NCI-H2107 (cell line): ENCODE results near the gene COLQ.
"Not testable (repeated sequence)": the region's sequence is repeated elsewhere in the genome, so short reads cannot be mapped to it uniquely, and the experiment has no call there.

Experiments
- DNase-seq: peaks from one replicate; lab custom pipeline; 2025; lab: John Stamatoyannopoulos, UW

The COLQ gene

DNA sequence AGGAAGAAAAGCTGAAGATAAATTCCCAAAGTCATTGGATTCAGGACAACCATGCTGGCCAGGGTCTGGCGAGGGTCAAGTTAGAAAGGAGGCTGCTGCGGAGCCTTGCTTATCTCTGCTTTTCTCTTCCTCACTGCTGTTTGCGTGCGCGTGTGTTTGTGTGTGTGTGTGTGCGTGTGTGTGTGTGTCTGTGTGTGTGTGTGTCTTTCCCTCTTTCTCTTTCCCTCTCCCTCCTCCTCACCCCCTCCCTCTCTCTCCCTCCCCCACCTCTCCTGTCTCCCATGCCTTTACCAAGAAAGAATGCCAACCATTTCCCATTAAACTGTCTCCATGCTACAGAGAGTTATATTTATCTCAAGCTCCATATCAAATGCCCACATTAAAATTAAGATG lies at the start of gene COLQ:
Gene COLQ (minus strand): TSS at position 134 of the 393 bp plus-strand sequence. CDS start 81 bp downstream, at position 53.
- no peak for DNase-seq

DNA sequence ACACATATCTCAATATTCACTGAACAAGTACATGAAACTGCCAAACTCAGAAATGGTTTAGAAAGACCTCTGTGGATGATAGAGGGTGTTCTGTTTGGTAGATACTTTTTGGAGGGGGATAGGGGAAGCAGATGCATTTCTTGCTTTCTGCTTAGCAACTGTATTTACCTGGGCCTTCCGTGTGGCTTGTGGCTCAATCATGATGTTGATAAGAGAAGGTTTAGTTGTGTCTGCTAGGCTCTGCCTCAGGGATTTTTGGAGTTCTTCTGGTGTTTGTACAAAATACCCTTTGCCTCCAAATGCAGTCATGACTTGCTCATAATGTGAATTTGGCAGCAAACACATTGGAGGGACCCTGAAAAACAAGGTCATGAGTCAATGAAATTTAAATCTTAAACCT lies 41.7 kb upstream of the COLQ start:
- no peak for DNase-seq

DNA sequence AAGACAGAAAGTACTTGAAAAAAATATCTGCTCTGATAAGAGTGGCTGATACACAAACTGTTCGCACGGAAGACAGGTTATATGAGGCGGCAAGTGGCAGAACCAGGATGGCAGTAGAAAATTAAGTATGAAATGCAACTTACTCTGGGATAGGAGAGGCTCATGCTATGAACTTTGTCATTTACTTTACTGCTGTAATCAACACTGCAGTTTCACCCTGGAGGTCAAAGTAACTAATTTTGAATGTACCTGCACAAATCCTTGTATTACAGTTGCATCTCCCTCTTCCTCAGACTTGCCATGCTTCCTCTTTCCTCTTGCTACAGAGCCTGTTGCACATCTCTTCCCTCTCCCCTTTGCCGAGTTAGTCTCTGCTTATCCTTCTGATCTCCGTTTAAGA lies 41.1 kb upstream of the COLQ start:
- DNase-seq = no peak

DNA sequence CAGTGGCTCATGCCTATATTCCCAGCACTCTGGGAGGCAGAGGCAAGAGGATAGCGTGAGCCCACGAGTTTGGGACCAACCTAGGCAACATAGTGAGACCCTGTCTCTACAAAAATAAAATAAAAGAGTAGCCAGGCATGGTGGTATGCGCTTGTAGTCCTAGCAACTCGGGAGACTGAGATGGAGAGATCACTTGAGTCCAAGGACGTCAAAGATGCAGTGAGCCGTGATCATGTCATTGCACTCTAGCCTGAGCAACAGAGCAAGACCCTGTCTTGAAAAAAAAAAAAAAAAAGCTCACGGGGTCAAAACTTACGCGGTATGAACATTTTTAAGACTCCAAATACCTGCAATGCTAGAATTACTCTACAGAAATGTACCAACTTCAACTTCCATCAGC lies 37.1 kb upstream of the COLQ start:
- DNase-seq = no peak

DNA sequence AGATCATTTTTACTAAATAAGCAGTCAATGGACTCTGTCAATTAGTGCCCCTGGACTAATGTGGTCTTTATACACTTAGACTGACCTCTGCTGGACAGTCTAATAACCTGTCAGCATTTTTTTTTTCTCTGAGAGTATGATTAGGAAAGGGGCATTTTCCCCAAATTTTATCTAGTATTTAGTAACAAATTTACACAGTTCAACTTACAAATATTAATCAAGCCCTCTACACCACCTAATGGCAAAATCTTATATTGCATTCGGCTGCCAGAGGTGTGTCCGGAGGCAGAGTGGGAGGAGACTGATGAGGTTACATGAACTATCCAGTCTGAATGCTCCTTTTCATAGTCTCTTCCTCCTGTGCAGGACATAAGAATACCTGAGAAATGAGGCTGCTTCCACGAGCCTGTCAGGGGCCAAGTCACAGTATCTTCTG lies 36.0 kb upstream of the COLQ start:
- DNase-seq = no peak

DNA sequence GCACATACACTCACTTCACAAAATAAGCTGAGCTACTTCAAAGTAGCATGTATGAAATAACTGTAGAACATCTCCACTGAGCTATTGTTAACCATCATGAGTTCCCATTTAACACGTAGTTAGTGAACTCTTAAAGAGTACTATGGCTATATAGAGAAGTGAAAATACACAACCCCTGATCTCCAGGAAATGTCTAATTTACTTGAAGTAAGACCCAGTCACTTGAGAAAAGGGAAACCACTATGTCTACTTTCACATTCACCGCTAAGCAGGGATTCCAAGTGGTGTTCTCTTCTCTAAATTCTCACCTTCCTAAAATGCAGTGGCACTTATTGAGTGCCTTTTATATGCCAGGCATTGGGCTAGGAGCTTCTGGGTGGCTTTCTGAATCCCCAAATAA lies 35.0 kb upstream of the COLQ start:
- DNase-seq = no peak

DNA sequence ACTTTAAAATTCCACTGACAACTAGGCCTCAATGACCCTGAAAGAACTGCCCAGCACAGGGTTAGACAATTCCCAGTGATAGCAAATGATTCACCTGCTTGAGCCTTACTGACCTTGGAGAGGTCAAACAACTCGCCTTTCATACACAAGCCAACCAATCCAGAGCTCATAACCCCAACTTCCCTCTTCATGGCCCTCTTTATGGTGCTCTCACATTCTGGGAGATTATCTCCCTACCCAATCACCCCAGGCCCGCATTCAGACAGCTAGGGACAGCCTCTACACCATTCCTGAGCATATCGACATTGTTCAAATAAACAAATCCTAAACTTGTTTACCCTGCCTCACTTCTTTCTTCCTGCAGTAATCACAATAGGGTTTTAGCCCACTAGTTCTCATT lies 32.2 kb upstream of the COLQ start:
- DNase-seq = no peak

DNA sequence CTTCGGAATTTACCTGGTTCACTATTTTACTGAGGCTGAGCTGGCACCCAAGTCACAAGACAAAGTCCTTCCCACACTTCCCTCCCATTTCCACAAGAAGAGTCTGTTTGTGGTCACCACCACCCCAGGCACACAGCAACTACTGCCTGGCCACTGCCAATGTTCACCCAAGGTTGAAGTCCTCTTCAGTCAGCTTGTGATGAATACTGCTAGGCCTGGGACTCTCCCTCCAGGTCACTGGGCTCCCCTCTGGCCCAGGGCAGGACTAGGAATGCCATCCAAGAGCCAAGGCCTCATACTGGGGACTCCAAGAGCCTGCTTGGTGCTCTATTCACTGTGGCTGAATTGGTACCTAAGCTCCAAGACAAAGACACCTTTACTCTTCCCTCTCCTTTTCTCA lies 30.4 kb upstream of the COLQ start:
- DNase-seq = no peak

DNA sequence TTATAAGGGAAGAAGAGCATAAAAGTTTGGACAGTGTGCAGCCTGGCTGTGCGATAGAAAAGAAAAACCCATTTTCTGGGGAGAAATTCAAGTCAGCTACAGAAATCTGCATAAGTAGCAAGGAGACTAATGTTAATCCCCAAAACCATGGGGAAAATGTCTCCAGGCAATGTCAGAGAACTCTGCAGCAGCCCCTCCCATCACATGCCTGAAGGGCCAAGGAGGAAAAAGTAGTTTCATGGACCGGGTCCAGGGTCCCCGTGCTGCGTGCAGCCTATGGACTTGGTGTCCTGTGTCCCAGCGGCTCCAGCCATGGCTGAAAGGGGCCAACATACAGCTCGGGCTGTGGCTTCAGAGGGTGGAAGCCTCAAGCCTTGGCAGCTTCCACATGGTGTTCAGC lies 28.3 kb upstream of the COLQ start:
- no peak for DNase-seq

DNA sequence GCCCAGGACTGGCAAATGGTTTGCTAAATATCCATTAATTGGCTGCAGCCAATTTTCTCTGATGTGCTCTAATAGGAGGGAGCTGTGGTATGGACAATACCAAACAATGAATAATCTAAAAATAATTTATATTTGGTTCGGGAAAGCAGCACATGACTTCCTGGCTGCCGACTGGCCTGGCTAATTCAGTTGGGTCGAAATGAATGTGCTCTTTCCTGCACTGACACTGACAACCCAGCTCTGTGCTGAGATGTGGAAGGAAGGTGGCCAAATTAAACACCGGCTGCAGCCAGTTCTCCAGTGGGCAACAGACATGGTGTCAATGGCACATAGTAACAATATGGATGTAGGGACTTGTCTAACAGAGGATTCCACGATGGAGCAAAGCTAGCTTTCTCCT lies 21.1 kb upstream of the COLQ start:
- no peak for DNase-seq

DNA sequence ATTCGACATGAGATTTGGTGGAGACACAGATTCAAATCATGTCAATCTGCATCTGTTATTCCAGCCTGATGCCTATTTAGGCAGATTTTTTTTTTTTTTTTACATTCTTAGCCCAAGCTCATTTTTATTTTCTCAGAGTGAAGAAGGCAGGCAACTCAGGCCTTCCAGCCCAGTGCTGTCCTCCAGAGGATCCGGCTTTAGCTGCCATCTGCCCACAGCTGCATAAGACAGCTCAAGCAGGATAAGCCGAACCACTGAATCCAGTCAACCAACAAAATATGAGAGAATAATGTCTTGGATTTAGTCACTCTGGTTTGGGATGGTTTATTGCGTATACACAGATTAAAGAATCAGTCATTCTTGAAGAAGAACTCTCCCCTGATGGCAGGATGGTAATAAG lies 19.9 kb upstream of the COLQ start:
- DNase-seq = no peak

DNA sequence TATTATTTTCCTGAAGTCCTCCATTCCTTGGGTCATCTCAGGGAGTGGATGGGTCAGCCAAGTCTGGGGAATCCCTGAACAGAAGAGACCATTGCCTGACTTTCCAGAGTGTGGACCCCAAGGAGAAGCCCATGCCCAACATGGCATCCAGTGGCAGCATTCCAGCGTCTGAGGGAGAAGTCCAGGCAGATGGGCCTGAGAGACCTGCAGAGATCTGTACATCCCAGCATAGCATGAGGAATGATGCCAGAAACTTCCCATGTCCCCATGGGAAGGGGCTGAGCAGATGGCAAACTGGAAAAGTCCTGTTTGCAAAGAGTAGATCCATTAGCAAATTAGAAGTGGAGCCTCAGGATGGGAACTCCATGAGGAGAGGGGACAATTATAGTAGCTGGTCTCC lies 17.6 kb upstream of the COLQ start:
- DNase-seq = no peak

DNA sequence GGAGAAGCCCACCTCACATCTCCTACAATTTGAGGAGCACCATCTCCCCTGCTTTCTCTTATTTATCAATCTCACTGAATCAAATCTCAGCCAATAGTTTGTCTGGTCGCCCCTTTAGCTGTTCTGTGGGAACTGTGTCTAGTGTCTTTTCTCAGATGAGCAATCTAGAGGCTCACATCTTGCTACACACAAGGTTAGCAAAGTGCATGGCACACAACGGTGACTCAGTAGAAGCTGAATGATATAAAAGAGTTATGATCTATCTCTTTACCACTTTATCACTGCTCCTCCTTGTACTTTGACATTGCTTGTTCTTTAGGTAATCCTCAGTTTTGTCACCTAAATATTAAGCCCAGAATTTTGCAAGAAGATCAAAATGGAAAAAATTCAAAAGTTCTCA lies 16.8 kb upstream of the COLQ start:
- DNase-seq = no peak

DNA sequence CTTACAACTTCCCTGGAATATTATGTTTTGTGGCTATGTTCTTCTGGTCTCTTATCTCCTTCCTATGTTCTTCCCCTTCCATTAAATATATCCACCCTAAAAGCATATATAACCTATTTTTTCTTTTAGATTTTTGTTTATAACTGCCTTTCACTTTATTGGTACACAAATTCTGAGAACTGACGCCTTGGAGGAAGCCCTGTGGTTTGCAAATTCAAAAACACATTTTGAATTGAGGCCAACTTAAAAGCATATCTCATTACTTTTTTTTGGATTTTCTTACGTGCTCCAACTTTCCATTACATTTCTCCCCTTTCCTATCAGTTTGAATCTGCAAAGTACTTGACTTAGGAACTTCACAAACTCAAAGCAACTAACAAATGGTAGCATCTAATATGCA lies 15.3 kb upstream of the COLQ start:
- no peak for DNase-seq

DNA sequence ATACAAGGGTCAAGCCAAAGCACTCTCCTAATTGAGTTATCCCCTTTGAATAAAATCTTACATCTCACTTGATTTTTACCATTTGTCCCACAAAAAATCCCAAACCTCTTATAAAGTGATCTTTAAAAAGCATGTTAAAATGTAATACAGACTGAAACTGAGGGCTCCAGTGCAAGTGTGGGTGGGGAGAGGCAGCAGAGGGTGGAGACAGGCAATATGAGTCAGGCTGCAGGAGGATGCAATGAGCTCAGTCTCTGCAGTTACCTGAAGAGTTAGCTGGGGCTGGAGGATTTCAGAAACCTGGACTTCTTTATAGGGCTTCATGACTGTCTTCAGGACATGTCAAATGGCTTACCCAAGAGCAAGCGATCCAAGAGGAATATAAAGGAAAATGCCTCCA lies 14.2 kb upstream of the COLQ start:
- no peak for DNase-seq

DNA sequence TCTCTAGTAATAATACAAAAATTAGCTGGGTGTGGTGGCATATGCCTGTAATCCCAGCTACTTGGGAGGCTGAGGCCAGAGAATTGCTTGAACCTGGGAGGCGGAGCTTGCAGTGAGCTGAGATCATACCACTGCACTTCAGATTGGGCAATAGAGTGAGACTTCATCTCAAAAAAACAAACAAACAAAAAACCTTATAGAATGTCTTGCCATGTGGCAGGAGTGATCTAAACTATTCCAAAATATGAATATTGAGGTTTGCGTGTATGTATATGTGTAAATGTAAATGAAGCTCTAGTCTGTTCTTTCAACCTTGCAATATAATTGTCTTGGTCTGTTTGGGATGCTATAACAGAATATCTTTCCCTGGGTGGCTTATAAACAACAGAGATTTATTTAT lies 11.1 kb upstream of the COLQ start:
- DNase-seq = not testable (repeated sequence)

DNA sequence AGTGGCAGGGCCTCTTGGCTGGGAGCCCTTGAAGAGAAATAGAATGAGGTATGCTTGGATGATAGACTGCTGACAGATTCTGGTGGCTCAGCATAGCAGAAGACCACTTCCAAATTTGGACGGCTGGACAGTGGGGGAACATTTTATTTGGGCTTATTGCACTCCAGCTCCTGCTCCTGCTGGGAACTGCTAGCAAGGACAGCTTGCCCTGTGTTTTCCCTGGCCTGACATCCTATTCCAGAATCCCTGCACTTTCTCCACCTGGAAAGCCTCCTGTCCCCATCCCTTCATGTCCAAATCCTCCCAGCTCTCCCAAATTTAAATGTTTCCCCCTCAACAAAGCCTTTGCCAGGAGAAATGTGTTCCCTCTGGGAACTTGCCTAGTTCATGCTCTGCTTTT lies 9.8 kb upstream of the COLQ start:
- DNase-seq = no peak

DNA sequence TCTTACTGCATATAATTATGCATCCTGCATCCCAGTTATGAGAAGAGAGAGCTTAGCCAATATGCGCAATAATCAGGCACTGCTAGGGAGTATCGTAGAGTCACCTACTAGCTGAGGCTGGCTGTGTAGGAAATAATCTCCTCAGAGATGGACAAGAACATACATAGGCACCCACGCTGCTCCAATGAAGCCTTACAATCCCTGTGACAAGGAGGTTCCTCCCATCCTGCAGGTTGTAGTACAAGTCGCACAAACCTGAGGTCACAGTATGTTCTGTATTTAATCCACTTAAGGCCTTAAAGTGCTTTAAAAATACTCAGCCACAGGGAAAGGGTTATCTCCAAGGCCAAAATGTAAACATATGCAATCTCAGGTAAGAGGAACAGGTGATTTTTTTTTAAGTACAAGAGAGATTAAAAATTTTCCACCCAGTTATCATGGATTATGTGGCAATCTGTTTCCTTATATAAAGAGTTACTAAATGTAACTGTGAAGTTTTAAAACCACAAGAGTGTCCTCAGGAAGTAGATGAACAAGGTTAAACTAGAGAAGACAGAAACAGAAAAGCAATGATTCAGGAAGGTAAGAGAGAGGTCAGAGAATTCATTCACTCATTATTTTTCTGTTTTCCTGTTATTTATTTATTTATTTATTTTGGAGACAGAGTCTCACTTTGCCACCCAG lies 7.5 kb upstream of the COLQ start:
- no peak for DNase-seq

DNA sequence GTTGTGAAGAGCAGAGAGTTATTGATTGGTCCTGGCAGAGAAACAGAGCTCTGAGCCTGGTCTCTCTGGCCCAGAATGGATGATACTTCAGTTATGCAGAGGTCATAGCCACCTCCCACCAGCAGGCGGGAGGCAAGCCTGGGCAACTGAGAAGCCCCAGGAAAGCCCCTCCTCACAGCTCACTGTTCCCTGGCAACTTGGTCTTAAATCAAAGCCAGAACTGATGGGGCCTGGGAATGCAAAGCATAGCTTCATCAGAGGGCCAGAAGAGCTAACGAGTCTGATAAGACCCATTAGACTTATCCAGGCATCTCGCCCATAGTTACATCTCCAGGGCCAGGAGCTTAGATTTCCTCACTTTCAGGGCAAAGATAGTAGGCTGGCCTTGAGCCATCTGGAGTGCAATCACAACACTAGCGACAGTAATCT lies 5.5 kb upstream of the COLQ start:
- DNase-seq = no peak

DNA sequence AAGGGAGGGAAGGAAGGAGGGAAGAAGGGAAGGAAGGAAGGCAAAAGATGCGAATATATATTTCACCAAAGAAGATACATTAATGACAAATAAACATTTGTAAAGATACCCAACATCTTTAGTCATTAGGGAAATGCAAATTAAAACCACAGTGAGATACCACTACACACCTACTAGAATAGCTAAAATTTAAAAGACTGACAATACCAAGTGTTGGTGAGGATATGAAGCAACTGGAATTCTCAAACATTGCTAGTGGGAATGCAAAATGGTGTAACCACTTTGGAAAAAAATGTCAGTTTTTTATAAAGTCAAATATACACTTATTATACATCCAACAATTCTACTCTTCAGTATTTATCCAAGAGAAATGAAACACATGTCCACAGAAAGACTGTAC lies 4.3 kb upstream of the COLQ start:
- DNase-seq = no peak

DNA sequence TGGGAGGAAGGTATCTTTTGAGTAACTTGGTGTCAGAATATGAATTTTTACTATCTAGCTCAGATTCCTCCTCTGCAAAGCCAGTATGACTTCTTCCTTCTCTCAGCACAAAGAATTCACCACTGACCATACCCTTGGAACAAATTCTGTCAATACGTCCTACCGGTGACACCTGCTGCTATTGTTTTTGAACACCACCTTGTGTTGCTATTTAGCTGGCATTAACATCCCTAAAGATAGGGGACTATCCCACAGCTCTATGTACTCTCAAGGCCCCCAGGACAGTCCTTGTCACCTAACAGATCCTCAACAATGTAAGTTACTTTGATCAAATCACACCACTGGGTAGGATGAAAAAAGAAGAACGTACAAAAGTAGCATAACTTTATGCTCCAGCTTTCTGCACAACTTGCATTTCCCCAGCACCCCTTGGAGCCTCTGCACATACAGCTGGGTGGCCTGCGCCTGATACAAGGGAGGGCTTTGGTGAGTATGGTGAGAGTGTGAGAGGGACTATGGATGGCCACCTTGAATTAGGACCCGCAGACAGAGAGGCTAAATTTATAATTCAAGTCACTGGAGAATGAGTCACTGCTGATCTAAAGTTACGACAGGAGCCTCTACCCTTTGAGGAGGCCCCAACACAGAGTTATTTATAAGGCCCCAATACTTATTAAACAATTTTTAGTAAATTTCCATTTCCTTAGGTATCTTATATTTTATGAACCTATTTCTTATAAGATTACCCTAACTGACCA lies 2.3 kb upstream of the COLQ start:
- DNase-seq = no peak

DNA sequence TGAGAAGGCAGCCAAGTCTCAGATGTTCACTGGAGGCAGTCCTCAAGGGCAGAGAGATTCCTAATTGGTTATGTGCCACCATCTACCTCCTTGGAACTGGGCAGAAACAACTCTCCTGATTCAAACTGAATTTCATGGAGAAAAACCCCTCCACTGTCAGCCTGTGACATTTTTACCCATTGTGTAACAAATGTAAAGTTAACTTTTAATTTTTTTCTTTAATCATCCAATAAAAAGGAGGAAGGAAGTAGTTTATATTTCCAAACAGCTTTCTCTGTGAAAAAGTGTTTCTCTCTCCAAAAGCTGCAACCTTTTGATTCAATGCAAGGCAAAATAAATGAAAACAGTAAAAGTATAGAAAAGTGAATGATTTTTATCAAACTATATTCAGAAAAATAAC lies 510 bp upstream of the COLQ start:
- DNase-seq = no peak

DNA sequence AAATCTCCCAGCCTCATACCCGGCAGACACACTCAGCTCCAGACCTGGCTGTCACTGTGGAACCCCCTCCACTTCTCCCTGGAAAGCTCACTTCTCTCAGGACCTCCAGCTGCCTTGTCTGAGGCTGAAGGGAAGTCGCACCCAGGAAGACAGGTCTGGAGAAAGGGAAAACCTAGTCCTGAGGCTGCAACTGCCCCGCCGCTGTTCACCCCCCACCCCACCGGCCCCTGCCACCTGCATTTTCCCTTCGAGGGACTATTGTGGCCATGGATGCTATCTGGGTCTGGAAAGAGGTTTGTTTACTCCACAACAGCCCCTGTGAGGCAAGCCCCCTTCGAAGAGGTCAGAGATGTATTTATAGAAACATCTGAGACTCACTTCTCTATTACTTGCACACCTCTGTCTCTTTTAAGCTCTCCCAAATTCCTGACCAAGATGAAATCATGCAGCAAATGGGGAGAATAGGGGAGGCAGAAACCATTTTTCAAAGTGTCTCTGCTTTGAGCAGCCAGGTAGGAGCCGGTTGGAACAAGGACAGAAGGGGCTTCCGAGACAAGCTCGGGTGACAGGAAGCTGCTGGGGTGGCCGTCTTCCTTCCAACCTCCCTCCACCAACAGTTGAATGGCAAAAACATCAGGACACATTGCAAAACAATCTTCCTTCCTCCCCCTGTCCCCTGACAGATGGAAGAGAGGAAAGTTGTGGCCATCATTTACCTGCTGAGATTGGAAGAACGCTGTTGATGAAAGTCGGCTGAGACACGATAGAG lies 518 bp downstream of the COLQ start:
- no peak for DNase-seq
